GM21381 (cell line): ENCODE data around the gene JADE3.

Source experiments
- ATAC-seq: cut with Tn5 transposase; IDR thresholded peaks from one replicate; pipeline ENCODE4 v1.9.1; 2021; ENCODE audit warnings: mild to moderate bottlenecking, moderate library complexity; ENCODE audit not compliant: unreplicated experiment

JADE3 gene

DNA sequence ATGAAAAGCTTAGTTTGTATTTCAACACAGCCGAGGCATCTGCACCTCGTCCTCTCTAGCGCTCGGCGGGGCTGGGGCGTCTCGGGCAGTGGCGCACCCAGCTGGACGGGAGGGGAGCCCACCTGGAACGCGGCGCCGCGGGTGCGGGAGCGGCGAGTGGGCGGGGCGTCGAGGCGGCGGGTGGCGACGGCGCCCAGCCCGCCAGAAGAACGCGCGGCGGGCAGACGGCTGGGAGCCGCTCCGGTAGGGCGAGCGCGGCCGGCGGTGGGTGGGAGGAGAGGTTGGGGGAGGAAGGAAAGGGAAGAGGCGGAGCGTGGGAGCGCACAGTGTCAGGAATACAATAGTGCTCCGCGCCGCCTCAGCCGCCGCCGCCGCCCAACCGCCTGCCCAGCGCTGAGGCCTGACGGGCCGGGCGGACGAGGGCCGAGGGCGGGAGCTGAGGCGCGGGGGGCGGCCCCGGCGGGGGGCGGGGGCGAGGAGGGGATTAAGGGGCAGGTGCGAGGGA, at the start of gene JADE3:
Gene JADE3 (plus strand): TSS at position 324 of the 505 bp plus-strand sequence. CDS start 72,474 bp downstream, outside the sequence.
- peak; percentile 35 for ATAC-seq

DNA sequence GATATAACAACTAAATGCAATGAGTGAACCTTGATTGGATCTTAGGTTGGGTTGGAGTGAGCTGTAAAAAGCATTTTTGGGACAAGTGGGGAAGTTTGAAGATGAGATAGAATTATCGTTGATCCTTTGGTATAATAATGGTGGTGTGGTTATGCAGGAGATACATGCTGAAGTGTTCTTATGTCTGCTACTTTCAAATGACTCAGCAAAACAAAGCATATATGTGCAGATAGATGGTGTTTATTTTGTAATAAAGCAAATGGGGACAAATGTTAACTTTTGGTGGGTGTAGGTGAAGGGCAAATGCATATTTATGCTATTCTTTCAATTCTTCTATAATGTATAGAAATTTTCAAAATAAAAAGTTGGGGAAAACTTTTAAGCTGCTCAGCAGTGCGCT, 49.1 kb upstream of the JADE3 start:
- ATAC-seq, result no peak

- no peak for ATAC-seq
Observed at GRCh38 chrX:46864606-46865005, 47.6 kb upstream of the JADE3 start.

DNA sequence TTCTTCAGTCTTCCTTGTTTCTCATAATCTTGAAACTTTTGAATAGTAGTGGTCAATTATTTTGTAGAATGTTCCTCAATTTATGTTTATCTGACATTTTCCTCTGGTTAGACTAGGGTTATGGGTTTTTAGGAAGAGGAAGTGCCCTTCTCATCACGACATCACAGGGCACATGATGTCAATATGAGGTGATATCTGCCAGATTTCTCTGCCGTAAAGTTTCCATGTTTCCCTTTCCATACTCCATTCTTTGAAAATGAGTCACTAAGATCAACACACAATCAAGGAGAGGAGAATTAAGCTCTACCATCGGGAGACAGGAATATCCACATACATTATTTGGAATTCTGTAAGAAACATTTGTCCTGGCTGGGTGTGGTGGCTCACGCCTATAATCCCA, 46.9 kb upstream of the JADE3 start:
- no peak for ATAC-seq

DNA sequence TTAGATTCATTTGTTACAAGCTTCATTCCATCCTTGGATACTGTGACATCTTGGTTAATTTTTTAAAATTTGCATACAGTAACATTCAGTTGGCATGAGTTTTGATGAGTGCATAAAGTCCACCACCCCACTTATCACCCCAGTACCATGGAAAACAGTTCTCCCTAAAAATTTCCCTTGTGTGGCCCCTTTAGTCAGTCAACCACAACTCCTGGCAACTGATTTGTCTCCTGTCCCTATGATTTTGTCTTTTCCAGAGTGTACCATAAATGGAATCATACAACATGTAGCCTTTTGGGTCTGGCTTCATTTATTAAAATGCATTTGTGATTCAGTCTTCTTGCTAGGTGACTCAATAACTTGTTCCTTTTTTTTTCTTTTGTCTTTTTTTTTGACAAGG, 45.5 kb upstream of the JADE3 start:
- no peak for ATAC-seq

DNA sequence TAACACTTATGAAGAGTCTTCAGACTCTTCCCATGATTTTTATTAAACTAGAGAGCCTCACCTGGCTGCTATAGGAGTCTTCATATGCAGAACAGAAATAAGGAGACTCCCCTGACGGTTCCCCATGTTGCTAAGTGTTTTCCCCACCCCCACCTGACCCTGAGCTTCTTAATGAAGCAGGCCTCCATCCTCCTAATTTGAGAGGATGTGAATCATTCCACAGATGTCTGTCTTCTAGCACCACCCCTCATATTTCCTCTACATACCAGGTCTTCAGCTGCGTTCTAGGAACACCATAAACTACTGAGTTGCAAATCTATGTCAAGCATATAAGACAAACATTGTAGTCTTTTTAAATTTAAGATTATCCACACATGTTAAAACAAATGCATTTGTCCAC, 38.5 kb upstream of the JADE3 start:
- ATAC-seq, result no peak

DNA sequence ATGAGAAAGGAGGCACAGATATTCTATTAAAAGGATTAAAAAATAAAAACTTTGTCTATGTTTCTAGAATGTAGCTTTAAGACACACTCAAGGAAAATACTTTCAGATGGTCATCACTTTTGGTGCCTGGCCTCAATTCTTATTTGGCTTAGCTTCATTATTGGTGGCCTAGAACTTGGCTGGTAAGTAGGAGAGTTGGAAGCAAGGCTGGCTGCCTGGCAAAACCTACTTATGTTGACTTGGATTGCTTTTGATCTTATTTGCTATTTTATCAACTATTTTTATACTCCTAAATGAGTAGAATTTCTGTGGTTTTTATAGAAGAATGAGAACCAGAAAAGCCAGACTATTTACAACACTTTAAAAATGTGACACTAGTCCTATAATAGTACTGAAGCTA, 35.3 kb upstream of the JADE3 start:
- ATAC-seq, result no peak

GRCh38 chrX:46882266-46882665, 30.0 kb upstream of the JADE3 start:
- no peak for ATAC-seq

- ATAC-seq, result no peak
Observed at GRCh38 chrX:46884799-46885198, 27.4 kb upstream of the JADE3 start.

GRCh38 chrX:46898207-46898606, 14.0 kb upstream of the JADE3 start:
- ATAC-seq, result no peak

DNA sequence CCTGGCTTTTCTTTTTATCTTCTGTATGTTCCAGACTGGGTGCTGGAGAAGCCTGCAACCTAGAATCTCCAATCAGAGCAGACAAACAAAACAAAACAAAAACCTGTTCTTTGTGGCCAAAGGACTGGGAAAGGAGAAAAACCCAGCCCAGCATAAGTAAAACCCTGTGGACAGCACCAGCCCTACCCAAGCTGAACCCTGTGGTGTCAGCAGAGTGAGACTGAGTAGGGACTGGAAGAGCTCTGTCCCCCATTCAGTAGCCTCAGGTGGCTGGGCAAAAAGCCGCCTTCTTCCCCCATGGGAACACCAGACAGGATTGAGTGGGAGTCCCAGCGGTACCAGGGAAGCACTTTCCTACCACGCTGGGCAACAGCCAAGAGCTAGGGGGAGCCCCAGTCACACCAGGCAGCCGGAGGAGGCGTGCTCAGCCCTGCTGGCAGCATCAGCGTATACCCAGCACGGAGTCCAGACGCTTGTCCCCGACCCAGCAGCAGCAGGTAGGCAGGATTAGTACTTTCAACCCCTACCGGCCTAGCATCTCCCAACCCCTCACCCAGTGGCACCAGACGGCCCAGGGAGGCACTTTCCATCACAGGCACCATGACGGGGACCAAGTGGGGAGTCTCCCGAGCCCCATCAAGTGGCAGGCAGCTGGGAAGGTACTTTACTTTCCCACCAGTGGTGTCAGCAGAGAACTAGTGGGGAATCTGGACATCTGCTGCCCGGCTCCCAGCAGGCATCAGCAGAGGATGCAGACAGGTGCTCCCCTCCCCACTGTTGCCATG, 8.6 kb upstream of the JADE3 start:
- peak; percentile 93 for ATAC-seq

GRCh38 chrX:46904626-46905025, 7.6 kb upstream of the JADE3 start:
- ATAC-seq, result no peak

DNA sequence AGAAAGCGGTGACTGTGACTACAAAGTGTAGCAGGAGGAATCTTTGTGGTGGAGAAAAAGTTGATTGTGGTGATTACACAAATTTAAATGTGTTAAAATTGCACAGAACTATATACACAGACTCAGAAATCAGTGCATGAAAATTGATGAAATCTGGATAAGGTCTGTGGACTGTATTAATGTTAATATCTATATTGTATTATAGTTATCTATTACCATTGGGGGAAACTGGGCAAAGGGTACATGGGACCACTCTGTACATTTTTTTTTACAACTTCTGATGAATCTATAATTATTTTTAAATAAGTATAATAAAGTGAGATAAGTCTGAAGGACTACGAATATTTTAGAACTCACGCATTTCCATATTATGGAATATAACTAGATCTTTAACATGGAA, 1.8 kb upstream of the JADE3 start:
- no peak for ATAC-seq

GRCh38 chrX:46912603-46913491, 626 bp downstream of the JADE3 start:
- peak; percentile 50 for ATAC-seq

DNA sequence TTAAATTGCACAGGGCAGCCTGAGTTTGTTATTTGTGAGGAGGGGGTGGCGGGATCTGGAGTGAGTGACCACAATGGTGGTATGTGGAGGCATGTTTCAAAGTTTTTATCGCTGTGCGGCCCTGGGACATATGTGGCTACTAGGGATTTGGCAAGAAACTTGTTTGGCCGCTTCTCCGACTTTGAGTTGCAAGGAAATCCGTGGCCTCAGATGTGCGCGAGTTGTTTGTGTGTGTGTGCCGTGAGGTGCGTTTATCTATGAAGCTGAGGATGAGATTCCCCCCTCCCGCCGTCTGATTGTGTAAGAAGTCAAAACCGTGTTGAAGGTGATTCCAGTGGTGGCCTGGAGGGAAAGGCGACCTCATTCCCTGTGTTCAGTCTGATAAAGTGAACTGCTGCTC, 1.4 kb downstream of the JADE3 start:
- no peak for ATAC-seq

DNA sequence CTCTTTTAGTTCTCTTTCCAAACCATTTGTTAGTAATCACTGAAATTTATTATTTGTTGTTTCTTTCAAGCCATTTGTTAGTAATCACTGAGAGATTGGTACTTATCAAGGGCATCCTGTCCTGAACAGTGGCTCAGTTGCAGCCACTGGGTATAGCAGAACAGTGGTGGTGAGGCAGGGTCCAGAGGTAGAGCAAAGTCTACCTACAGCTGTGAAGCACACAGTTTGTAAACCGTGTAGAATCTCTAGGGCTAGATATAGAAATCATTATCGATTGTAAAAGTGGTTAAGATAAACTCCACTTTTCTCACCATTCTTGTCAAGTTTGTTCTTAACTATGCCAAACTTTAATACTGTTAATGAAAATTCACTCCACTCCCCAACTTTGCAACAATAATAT, 4.1 kb downstream of the JADE3 start:
- no peak for ATAC-seq

GRCh38 chrX:46917622-46918021, 5.4 kb downstream of the JADE3 start:
- no peak for ATAC-seq

- no peak for ATAC-seq
Observed at GRCh38 chrX:46918434-46918833, 6.2 kb downstream of the JADE3 start.

DNA sequence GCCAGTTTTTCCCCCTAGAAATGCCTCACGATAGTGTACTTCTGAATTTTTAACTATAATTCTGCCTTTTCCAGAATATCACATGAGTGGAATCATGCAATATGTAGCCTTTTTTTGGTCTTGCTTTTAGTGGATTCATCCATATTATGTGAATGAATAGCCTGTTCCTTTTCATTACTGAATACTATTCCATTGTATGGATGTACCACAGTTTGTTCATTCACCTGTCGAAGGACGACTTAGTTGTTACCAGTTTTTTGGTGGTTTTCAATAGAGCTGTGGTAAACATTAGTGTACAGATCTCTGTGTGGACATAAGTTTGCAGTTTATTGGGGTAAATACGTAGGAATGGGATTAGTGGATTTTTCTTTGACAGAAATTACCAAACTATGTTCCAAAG, 8.0 kb downstream of the JADE3 start:
- ATAC-seq, result no peak

DNA sequence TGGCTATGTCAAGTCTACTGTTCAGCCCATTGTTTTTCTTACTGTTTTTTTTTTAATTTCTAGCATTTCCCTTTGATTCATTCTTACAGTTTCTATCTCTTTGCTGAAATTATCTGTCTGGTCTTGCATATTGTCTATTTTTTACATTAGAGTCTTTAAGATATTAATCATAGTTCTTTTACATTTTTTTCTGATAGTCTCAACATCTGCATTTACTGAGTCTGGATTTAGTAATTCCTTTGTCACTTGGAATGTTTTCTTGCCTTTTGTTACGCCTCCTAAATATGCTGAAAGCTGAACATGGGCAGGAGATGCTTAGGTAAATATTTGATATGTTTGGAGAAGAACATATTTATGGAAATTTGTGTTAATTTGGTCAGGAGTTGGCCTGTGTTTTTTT, 10.4 kb downstream of the JADE3 start:
- no peak for ATAC-seq

GRCh38 chrX:46927718-46928117, 15.5 kb downstream of the JADE3 start:
- ATAC-seq, result no peak
